GM21529 (cell line): ENCODE data around the gene USP38.
"Not testable (repeated sequence)": the region's sequence is repeated elsewhere in the genome, so short reads cannot be mapped to it uniquely, and the experiment has no call there.

Experiments used
- ATAC-seq: cut with Tn5 transposase; IDR thresholded peaks from one replicate; pipeline ENCODE4 v1.9.1; 2021; ENCODE audit not compliant: unreplicated experiment

USP38 gene

GRCh38 chr4:143203577-143203976, 18.9 kb downstream of the USP38 start:
- no peak for ATAC-seq

- no peak for ATAC-seq
Measured at GRCh38 chr4:143207555-143207954, 22.8 kb downstream of the USP38 start.

- no peak for ATAC-seq
Measured at GRCh38 chr4:143212566-143212965, 27.8 kb downstream of the USP38 start.

GRCh38 chr4:143215873-143216272, 31.2 kb downstream of the USP38 start:
- ATAC-seq: no peak

GRCh38 chr4:143224255-143224654, 39.5 kb downstream of the USP38 start:
- no peak for ATAC-seq

- no peak for ATAC-seq
Measured at GRCh38 chr4:143225167-143225566, 40.5 kb downstream of the USP38 start.

- peak; percentile 66 for ATAC-seq
Measured at GRCh38 chr4:143230683-143231082, 46.0 kb downstream of the USP38 start.

- no peak for ATAC-seq
Measured at GRCh38 chr4:143232277-143232676, 47.6 kb downstream of the USP38 start.

- ATAC-seq: no peak
Measured at GRCh38 chr4:143234153-143234552, 49.4 kb downstream of the USP38 start.

GRCh38 chr4:143237195-143237594, 52.5 kb downstream of the USP38 start:
- ATAC-seq: not testable (repeated sequence)

GRCh38 chr4:143240939-143241679, 56.4 kb downstream of the USP38 start:
- ATAC-seq: no peak

- ATAC-seq: no peak
Measured at GRCh38 chr4:143241892-143242291, 57.2 kb downstream of the USP38 start.

GRCh38 chr4:143243041-143243440, 58.3 kb downstream of the USP38 start:
- no peak for ATAC-seq

GRCh38 chr4:143246977-143247376, 62.3 kb downstream of the USP38 start:
- ATAC-seq: no peak

GRCh38 chr4:143247866-143248265, 63.1 kb downstream of the USP38 start:
- no peak for ATAC-seq

- ATAC-seq: no peak
Measured at GRCh38 chr4:143248827-143249226, 64.1 kb downstream of the USP38 start.

GRCh38 chr4:143250617-143251016, 65.9 kb downstream of the USP38 start:
- ATAC-seq: no peak

GRCh38 chr4:143251348-143251747, 66.6 kb downstream of the USP38 start:
- ATAC-seq: no peak

GRCh38 chr4:143251779-143252178, 67.1 kb downstream of the USP38 start:
- ATAC-seq: no peak

- no peak for ATAC-seq
Measured at GRCh38 chr4:143252478-143252877, 67.8 kb downstream of the USP38 start.

- ATAC-seq: no peak
Measured at GRCh38 chr4:143253166-143253565, 68.4 kb downstream of the USP38 start.

- no peak for ATAC-seq
Measured at GRCh38 chr4:143254491-143255226, 69.9 kb downstream of the USP38 start.
